Fibroblast of mammary gland (primary cell): ENCODE data around the gene NEU2.

Experiments
- DNase-seq: peaks from one replicate; pipeline ENCODE4 v3.0.0-alpha.2; 2010; ENCODE audit warnings: low read depth
- H3K4me3 ChIP-seq: 2 replicates; pipeline ENCODE4 v1.5.1; 2011; ENCODE audit warnings: low read depth, mild to moderate bottlenecking, low read length, moderate library complexity; ENCODE audit not compliant: control insufficient read depth
- CTCF ChIP-seq: conservative IDR thresholded peaks from 2 replicates; pipeline ENCODE4 v1.5.1; 2011; ENCODE audit warnings: low read depth, low read length, inconsistent platforms; ENCODE audit not compliant: control insufficient read depth, insufficient read depth

The NEU2 gene

GRCh38 chr2:233082222-233082930 lies 49.9 kb downstream of the NEU2 start:
- no peak for TF ChIP-seq CTCF
- no peak for DNase-seq
- no peak overlapping the region for H3K4me3 ChIP-seq

GRCh38 chr2:233082931-233083755 lies 50.7 kb downstream of the NEU2 start:
- no peak for TF ChIP-seq CTCF
- H3K4me3 ChIP-seq = no peak overlapping the region
- DNase-seq = no peak

GRCh38 chr2:233083782-233084181 lies 51.3 kb downstream of the NEU2 start:
- no peak for DNase-seq
- no peak overlapping the region for H3K4me3 ChIP-seq
- no peak for TF ChIP-seq CTCF

GRCh38 chr2:233084488-233084887 lies 52.0 kb downstream of the NEU2 start:
- H3K4me3 ChIP-seq = no peak overlapping the region
- DNase-seq = no peak
- no peak for TF ChIP-seq CTCF
